Measurements from ENCODE around the gene SRP14.

Gene SRP14

GRCh38 chr15:40065166-40065565 is 26.2 kb upstream of the SRP14 start:
- DNase-seq (ENCODE audit: low read depth): no peak
- no peak for TF ChIP-seq CTCF (IDR thresholded peaks at IDR 0.05; ENCODE audit: control insufficient read depth, extremely low read depth, insufficient read depth)
- H3K4me3 ChIP-seq (ENCODE audit: low read depth, low read length): no peak overlapping the region

- TF ChIP-seq CTCF (IDR thresholded peaks at IDR 0.05; ENCODE audit: control insufficient read depth, extremely low read depth, insufficient read depth): no peak
- no peak overlapping the region for H3K4me3 ChIP-seq (ENCODE audit: low read depth, low read length)
- no peak for DNase-seq (ENCODE audit: low read depth)
These were observed 25.4 kb upstream of the SRP14 start for GRCh38 chr15:40064231-40064894.

GRCh38 chr15:40063563-40064011 is 24.6 kb upstream of the SRP14 start:
- DNase-seq (ENCODE audit: low read depth): no peak
- TF ChIP-seq CTCF (IDR thresholded peaks at IDR 0.05; ENCODE audit: control insufficient read depth, extremely low read depth, insufficient read depth): no peak
- no peak overlapping the region for H3K4me3 ChIP-seq (ENCODE audit: low read depth, low read length)

- DNase-seq (ENCODE audit: low read depth): no peak
- no peak for TF ChIP-seq CTCF (IDR thresholded peaks at IDR 0.05; ENCODE audit: control insufficient read depth, extremely low read depth, insufficient read depth)
- H3K4me3 ChIP-seq (ENCODE audit: low read depth, low read length): no peak overlapping the region
These were observed 24.0 kb upstream of the SRP14 start for GRCh38 chr15:40062816-40063562.

GRCh38 chr15:40061212-40061901 is 22.4 kb upstream of the SRP14 start:
- no peak for TF ChIP-seq CTCF (IDR thresholded peaks at IDR 0.05; ENCODE audit: control insufficient read depth, extremely low read depth, insufficient read depth)
- H3K4me3 ChIP-seq (ENCODE audit: low read depth, low read length): no peak overlapping the region
- no peak for DNase-seq (ENCODE audit: low read depth)

GRCh38 chr15:40060236-40060961 is 21.4 kb upstream of the SRP14 start:
- no peak for DNase-seq (ENCODE audit: low read depth)
- H3K4me3 ChIP-seq (ENCODE audit: low read depth, low read length): no peak overlapping the region
- TF ChIP-seq CTCF (IDR thresholded peaks at IDR 0.05; ENCODE audit: control insufficient read depth, extremely low read depth, insufficient read depth): no peak

Measured in LNCaP clone FGC (cell line).